Hypothalamus (tissue), 51 donors: ENCODE measurements around the gene SSX2IP.

Source experiments
- DNase-seq, 51 donors: peaks; one replicate each; lab custom pipeline; 2025; lab: John Stamatoyannopoulos, UW

The SSX2IP gene

DNA sequence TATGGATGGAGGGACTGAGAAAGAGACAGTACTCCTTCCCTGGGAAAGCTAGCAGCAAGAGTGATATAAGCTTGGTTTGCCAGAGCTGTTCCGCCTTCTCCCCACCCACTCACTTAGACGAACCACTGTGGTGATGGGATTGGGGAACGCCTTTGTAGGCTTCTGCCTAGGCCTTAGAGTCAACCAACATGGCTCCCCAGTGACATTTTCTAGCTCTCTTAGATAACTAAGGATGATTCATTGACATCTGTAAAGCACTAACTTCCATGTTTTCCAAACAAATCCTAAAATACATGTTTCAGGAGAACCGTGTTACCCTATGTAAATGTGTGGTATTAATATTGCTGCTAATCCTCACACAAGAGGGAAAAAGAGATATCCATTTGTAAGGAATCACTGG is 21.6 kb upstream of the SSX2IP start:
- no peak for DNase-seq

DNA sequence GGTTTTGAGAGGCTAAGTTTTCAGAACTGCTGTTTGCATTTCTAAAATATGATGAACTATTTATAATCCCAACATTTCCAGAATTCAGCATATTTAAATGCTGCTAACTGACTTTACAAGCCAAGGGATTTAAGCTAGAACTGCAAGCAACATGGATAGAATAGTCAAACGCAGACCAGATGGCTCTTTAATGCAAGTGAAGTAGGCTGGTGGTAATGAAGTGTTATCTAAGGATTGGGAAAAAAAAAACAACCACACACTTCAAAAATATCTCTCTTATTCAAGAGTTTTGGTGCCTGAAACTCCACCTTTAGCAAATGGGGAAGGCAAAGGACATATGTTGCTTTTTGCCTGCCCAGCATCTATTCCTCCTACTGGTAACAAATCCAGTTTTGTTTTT is 20.9 kb upstream of the SSX2IP start:
- no peak for DNase-seq

- DNase-seq = no peak
Measured at GRCh38 chr1:84709131-84709530, 18.9 kb upstream of the SSX2IP start.

DNA sequence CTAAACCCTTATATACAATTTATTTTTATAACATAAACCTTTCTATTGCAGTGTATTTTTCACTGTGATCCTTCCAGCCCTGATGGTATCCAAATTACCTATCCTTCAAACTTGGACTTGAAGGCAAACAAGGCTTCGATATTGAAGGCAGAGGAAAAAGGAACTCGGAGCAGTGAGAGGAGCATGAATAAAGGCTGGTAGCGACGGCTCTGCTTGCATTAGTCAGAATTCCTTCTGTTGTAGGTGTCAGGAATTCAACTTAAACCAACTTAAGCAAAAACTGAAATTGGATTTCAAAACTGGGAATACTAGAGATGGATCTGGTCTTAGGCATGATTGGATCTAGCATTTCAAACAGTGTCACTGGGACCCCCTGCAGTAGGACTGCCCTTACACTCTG is 17.8 kb upstream of the SSX2IP start:
- DNase-seq = no peak

GRCh38 chr1:84705513-84705912 is 15.3 kb upstream of the SSX2IP start:
- no peak for DNase-seq

DNA sequence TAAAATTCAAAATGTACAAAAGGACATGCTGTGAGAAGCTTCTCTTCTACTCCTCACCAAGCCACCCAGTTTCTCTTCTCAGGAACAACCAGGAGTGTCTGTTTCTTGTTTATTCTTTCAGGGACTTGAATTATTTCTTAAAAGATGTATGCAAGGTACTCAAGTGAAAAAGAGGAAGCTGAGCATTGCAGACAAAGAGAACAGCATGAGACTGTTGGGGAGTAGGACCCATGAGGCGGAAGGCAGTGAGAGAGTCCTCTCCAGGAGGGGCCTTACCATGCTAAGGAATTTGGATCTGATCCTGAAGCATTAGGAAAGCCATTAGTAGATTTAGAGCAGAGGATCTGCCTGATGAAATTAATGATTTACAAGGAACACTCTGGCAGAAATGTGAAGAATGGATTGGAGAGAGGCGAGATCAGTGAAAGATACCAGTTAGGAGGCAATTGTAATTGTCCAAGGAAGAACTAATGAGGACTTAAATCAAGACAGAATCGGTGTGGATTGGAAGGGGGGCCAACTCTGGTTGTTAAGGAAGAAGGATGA is 14.7 kb upstream of the SSX2IP start:
- DNase-seq = no peak

DNA sequence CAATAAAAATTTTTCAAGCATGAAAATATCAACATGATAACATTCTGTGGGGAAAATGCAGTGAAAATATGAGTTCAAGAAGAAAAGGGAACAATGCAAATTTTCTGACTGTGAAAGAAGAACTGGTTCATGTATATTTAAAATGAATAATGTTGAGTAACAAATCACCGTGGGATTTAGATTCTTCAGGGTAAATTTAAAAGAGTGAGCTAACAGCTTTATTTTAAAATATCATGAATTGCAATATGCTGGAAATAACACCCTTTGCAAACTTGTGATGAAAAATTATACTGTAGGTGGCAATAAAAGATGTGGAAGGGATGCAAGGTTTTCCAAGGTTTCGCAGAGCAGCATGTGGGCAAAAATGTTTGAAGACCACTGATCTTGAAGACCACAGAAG is 13.2 kb upstream of the SSX2IP start:
- DNase-seq = no peak

- no peak for DNase-seq
Measured at GRCh38 chr1:84702143-84702542, 11.9 kb upstream of the SSX2IP start.

- DNase-seq = no peak
Measured at GRCh38 chr1:84701376-84701775, 11.1 kb upstream of the SSX2IP start.

DNA sequence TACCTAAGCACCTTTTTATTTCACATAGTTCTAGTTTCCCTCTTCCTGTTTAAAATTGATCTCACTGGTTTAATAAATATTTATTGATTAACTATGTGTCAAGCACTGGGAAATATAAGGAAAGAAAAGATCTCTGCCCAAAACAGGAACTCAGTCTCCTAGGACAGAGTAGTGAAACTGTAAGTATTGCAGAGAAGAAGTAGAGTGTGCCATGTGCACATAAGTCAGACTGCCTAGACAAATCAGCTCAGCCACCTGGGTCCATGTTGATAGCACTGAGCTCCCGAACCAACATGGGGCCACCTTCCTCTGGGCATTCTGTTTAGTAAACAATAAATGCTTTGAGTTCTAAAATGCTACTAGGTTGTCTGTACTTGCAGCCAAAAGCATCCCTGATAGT is 9.8 kb upstream of the SSX2IP start:
- no peak for DNase-seq

DNA sequence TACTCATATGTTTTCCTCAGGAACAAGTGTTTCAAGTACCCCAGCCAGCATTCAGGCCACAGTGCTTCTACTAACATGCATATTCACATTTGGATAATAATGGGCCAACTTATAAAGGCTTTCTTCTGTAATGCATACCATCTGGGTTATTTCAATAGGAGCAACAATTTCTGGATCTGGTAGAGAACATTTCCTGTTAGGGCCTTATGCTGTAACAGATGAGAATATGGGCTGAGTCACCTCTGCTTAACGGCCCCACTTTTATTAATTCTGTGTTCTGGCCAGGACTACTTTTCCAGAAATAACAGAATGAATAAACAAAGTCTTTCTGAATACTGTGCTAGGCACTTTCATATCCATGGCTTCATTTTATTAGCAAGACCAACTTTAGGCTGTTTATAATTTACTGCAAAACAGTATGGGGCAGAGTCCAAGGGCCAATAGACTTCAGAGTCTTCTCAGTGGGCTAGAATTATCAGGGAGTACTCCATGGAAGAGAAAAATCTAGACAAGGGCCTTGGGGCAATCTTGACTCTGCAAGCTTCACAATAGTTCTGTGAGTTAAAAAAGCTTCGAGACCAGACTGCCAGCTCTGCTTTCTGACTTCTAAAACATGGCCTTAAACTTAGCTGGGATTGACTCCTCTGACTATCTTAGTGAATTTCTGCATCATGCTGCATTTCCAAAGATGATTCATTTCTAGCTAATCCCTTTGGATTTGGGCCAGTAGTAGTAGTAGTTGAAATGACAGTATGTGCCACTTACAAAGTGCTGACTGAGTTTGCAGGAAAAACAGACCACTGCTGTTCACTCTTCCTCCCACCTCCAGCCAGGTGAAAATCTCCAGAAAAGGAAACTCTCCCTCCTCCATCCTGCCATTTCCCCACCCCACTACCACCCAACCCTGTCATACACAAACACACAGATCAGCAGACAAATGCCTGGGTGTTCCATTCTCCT is 8.2 kb upstream of the SSX2IP start:
- no peak for DNase-seq

GRCh38 chr1:84693785-84694184 is 3.5 kb upstream of the SSX2IP start:
- no peak for DNase-seq

DNA sequence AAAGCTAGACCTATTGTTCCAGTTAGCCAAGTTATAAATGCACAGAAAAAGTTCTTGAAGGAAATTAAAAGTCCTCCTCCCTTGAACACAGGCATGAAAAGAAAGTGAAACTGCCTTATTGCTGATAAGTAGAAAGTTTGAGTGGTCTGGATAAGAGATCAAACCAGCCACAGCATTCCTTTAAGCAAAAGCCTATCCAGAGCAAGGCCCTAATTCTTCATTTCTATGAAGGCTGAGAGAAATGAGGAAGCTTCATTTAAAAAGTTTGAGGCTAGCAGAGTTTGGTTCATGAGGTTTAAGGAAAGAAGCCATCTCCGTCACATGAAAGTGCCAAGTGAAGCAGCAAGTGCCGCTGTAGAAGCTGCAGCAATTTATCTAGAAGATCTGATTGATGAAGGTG is 2.7 kb upstream of the SSX2IP start:
- DNase-seq = no peak

GRCh38 chr1:84692391-84692790 is 2.1 kb upstream of the SSX2IP start:
- DNase-seq = no peak

- peak in 1 of 51 donors; percentile 2 for DNase-seq
Measured at GRCh38 chr1:84691122-84691783, 992 bp upstream of the SSX2IP start.

DNA sequence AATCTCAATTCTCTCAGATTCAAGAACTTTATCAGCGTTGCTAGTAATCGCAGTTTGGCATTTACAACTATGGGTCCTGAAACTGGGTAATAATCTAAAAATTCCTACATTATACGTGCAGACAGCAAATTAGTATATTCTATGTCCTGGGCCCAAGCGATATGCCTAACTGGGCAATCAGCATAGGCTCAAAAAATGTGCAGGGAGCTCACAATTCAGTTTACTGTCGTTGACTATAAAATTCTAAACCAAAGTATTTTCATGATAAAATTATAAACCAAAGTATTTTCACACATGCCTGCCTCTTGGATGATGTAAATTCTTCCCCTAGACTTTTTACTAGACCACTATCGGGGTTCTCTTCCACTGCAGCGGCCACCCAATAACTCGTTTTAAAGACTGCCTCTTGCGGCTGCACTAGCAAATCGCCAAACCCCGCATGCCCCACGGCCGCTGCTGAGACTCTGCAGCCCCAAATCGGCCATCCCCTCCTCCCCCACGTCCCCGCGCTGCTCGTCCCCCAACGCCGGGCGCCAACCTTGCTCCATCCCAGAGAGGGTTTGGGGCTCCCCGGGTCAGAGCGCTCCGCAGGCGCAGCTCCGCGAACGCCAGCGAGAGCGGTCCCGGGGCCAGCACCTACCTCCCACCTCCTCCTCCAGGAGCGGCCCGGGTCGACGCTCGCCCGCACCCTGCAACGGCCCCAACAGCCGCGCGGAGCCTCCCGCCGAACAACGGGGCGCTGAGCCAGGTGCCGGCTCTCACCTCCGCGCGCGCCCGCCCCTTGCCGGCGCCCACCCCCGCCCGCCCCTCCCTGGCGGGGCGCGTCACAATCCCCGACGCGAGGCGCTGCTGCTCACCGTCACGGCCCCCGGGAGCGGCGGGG is 506 bp downstream of the SSX2IP start:
- DNase-seq = peak in 48 of 51 donors; percentile 28 to 87 (median 64)

DNA sequence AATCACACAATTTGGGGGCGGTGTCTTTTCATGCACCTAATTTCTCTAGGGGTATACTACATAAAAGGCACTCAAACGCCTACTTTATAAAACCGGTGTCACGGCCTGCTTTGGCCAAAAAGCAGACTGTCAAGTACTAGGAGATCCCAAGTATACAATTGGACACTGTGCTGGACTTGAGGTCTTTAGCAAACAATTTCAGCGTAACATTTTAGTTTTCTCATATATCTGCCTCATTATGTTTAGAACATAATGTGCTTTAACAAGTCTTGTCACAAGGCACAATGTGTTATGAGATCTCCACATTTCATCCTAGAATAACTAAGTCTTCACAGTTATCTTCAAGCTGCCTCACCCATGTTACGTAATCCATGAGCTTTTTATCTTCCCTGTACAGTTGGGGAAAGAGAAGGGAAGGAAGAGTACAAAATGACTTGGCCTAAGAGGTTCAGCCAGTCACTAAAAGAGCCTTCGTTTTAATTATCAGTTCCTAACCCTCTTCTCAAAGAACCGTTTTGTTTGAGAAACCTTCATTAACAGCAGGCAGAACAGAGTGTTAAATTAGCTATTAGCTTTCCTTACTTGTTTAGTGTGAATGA is 1.7 kb downstream of the SSX2IP start:
- peak in 1 of 51 donors; percentile 30 for DNase-seq

DNA sequence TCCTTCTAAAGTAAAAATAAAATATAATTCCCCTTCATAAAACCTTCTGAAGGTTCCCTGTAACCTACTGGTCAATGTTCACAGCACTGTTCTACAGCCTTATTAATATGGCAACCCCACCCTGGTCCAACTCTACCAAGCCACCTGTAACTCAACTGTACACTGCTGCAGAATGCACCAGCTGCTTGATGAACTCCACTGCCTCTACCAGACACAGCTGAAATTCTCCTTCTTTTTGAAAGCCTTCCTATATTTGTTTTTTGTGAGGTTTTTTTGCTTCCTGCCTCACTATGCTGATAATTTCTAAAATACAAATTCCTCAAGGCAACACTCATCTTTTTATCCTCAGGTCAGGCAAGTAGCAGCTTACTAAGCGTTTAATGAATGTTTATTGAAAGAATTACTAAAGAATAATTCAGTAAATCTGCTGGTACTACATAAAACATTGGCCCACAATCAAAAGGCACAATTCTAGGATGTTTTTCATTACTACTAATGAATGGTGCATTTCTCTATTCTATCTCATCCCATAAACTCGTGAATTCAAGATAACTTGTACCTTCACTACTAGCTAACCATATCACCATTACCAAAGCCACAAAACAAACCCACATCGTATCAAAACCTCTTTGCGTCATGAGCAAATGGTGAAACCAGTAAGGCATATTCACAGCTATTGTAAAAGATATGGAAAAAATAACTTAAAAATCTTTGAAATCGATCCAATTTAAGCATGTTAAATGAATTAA is 2.4 kb downstream of the SSX2IP start:
- DNase-seq = no peak

DNA sequence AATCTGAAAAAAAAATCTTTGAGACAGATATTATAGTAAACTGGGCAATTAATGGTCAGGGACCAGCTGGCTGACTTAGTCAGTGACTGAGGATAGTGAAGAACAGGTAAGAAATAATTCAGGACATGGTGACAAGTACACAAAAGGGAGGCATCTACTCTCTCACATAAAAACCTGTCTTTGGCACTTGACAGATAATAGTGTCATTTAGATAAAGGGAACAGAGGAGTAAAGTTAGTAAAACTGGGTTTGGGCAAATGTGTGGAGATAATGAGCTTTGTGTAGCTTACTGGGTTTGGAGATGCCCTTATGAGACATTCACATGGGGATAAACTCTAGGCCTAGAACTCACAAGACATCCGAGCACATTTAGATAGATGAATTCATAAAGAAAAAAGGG is 4.0 kb downstream of the SSX2IP start:
- no peak for DNase-seq

GRCh38 chr1:84683508-84683907 is 6.8 kb downstream of the SSX2IP start:
- DNase-seq = no peak
